NCI-H345 (cell line): ENCODE data around the gene SYS1.
A peak's percentile ranks its signal among the peaks of the same experiment; 100 is the strongest.

Source experiments
- DNase-seq: peaks from one replicate; lab custom pipeline; 2025; lab: John Stamatoyannopoulos, UW

The SYS1 gene

GRCh38 chr20:45362804-45363610, at the start of gene SYS1:
SYS1 (plus strand) TSS chr20:45363156; CDS start chr20:45363532, 376 bp downstream.
- peak; percentile 99 for DNase-seq

- DNase-seq: no peak
Observed at GRCh38 chr20:45313943-45314342, 49.0 kb upstream of the SYS1 start.

- DNase-seq: no peak
Observed at GRCh38 chr20:45315672-45316071, 47.3 kb upstream of the SYS1 start.

- no peak for DNase-seq
Observed at GRCh38 chr20:45316150-45317080, 46.5 kb upstream of the SYS1 start.

- no peak for DNase-seq
Observed at GRCh38 chr20:45317826-45318225, 45.1 kb upstream of the SYS1 start.

- no peak for DNase-seq
Observed at GRCh38 chr20:45318386-45318939, 44.5 kb upstream of the SYS1 start.

- DNase-seq: no peak
Observed at GRCh38 chr20:45318948-45319347, 44.0 kb upstream of the SYS1 start.

- no peak for DNase-seq
Observed at GRCh38 chr20:45320948-45321595, 41.9 kb upstream of the SYS1 start.

- peak; percentile 22 for DNase-seq
Observed at GRCh38 chr20:45322952-45323383, 40.0 kb upstream of the SYS1 start.

- DNase-seq: no peak
Observed at GRCh38 chr20:45323731-45324130, 39.2 kb upstream of the SYS1 start.

GRCh38 chr20:45325371-45325770, 37.6 kb upstream of the SYS1 start:
- DNase-seq: no peak

- DNase-seq: no peak
Observed at GRCh38 chr20:45328451-45328850, 34.5 kb upstream of the SYS1 start.

- DNase-seq: no peak
Observed at GRCh38 chr20:45329497-45330319, 33.2 kb upstream of the SYS1 start.

- no peak for DNase-seq
Observed at GRCh38 chr20:45330476-45330875, 32.5 kb upstream of the SYS1 start.

GRCh38 chr20:45336530-45337366, 26.2 kb upstream of the SYS1 start:
- no peak for DNase-seq

GRCh38 chr20:45337367-45338120, 25.4 kb upstream of the SYS1 start:
- DNase-seq: no peak

- DNase-seq: no peak
Observed at GRCh38 chr20:45338121-45339030, 24.6 kb upstream of the SYS1 start.

- no peak for DNase-seq
Observed at GRCh38 chr20:45339084-45339483, 23.9 kb upstream of the SYS1 start.
